HCEC 1CT (cell line): ENCODE measurements around the gene CARD8.
"Not testable (repeated sequence)": the region's sequence is repeated elsewhere in the genome, so short reads cannot be mapped to it uniquely, and the experiment has no call there.

Experiments
- DNase-seq: peaks from one replicate; pipeline ENCODE4 v3.0.0-alpha.2; 2017

The CARD8 gene

GRCh38 chr19:48255376-48256303 lies at the start of gene CARD8:
Gene CARD8, minus strand, starts transcription at chr19:48255912. Its CDS starts 14,892 bp downstream, at chr19:48241020.
- DNase-seq, result peak; percentile 81

GRCh38 chr19:48303866-48304265 lies 48.2 kb upstream of the CARD8 start:
- no peak for DNase-seq

- no peak for DNase-seq
Measured at GRCh38 chr19:48303367-48303766, 47.7 kb upstream of the CARD8 start.

- no peak for DNase-seq
Measured at GRCh38 chr19:48302600-48302959, 46.9 kb upstream of the CARD8 start.

- DNase-seq, result no peak
Measured at GRCh38 chr19:48301886-48302599, 46.3 kb upstream of the CARD8 start.

GRCh38 chr19:48297975-48298374 lies 42.3 kb upstream of the CARD8 start:
- no peak for DNase-seq

- no peak for DNase-seq
Measured at GRCh38 chr19:48296963-48297734, 41.4 kb upstream of the CARD8 start.

- DNase-seq, result no peak
Measured at GRCh38 chr19:48295458-48295857, 39.7 kb upstream of the CARD8 start.

GRCh38 chr19:48292798-48293197 lies 37.1 kb upstream of the CARD8 start:
- peak; percentile 84 for DNase-seq

- not testable (repeated sequence) for DNase-seq
Measured at GRCh38 chr19:48291489-48291815, 35.7 kb upstream of the CARD8 start.

GRCh38 chr19:48290771-48291488 lies 35.2 kb upstream of the CARD8 start:
- peak; percentile 74 for DNase-seq

GRCh38 chr19:48290401-48290770 lies 34.7 kb upstream of the CARD8 start:
- peak; percentile 50 for DNase-seq

- no peak for DNase-seq
Measured at GRCh38 chr19:48287748-48288147, 32.0 kb upstream of the CARD8 start.

GRCh38 chr19:48284896-48285295 lies 29.2 kb upstream of the CARD8 start:
- DNase-seq, result peak; percentile 50

- DNase-seq, result peak; percentile 96
Measured at GRCh38 chr19:48283908-48284307, 28.2 kb upstream of the CARD8 start.

- DNase-seq, result no peak
Measured at GRCh38 chr19:48279747-48280146, 24.0 kb upstream of the CARD8 start.

- DNase-seq, result no peak
Measured at GRCh38 chr19:48274938-48275337, 19.2 kb upstream of the CARD8 start.

GRCh38 chr19:48274173-48274572 lies 18.5 kb upstream of the CARD8 start:
- DNase-seq, result peak; percentile 52

- DNase-seq, result peak; percentile 41
Measured at GRCh38 chr19:48271531-48272151, 15.9 kb upstream of the CARD8 start.

- not testable (repeated sequence) for DNase-seq
Measured at GRCh38 chr19:48269617-48270026, 13.9 kb upstream of the CARD8 start.

GRCh38 chr19:48265326-48265725 lies 9.6 kb upstream of the CARD8 start:
- not testable (repeated sequence) for DNase-seq

GRCh38 chr19:48260359-48260714 lies 4.6 kb upstream of the CARD8 start:
- not testable (repeated sequence) for DNase-seq
